K562 (cell line): ENCODE results near the gene CHN2. TPM values are rescaled to one million over a fixed set of nuclear protein-coding genes. Genes with fewer than 3 reads are reported as not detected.

Experiments
- ATAC-seq: fragments of 200-7000 bp; cut with Tn5 transposase; 3 replicates; pipeline ENCODE4 v1.9.1; 2020; ENCODE audit warnings: moderate library complexity
- BruUV-seq: library from RNA; stranded (reverse); fragments of 400-500 nt; replicated peaks from 2 replicates; lab custom pipeline; 2021; lab: Mats Ljungman, UMichigan
- CTCF ChIA-PET: fragments of 300-600 bp; formaldehyde crosslinking; extraction: SDS; loops from one replicate; lab custom pipeline; 2021; ENCODE audit warnings: low intra/inter-chr PET ratio; lab: Yijun Ruan, JAX
- POLR2A ChIA-PET: fragments of 300-600, 350-650 bp; sonication (Branson Sonifier 250); formaldehyde crosslinking; extraction: SDS; loops from one replicate; lab custom pipeline; 2021; ENCODE audit warnings: antibody characterized with exemption, inconsistent platforms; lab: Yijun Ruan, JAX
- DNase-seq, 4 experiments: peaks; one replicate each; pipeline versions ENCODE4 v3.0.0 to v3.0.0-alpha.2; 2011 to 2018; ENCODE audit warnings: low spot score in 3 of 4, mixed read lengths in 3 of 4; ENCODE audit errors: extremely low read depth in 1 of 4
- FAIRE-seq: peaks from 2 replicates; lab custom pipeline; 2011; peaks lifted over from hg19 to GRCh38; lab: Jason Lieb, UNC
- H2AFZ ChIP-seq: 2 replicates; pipeline ENCODE4 v1.6.0; 2011; ENCODE audit warnings: low read depth, low read length, control low read depth, inconsistent platforms
- H3K27ac ChIP-seq: fragments of 200-600 bp; 3 replicates; pipeline ENCODE4 v1.8.0; 2011; ENCODE audit warnings: low read depth, mild to moderate bottlenecking, control low read depth, inconsistent platforms, low read length, moderate library complexity, mixed read lengths; ENCODE audit errors: extremely low read depth
- H3K27me3 ChIP-seq, 2 experiments: fragments of 300-600 bp in 1 of 2; 2 replicates in 1 of 2; 3 replicates in 1 of 2; pipeline versions ENCODE4 v1.6.0 to v1.8.0; 2011; ENCODE audit warnings: inconsistent platforms in 2 of 2, low read length in 2 of 2, mild to moderate bottlenecking in 1 of 2, mixed read lengths in 1 of 2, moderate library complexity in 1 of 2; ENCODE audit not compliant: control insufficient read depth in 2 of 2, insufficient read depth in 2 of 2
- H3K36me3 ChIP-seq: fragments of 300-600 bp; 3 replicates; pipeline ENCODE4 v1.8.0; 2011; ENCODE audit warnings: mild to moderate bottlenecking, low read length, inconsistent platforms; ENCODE audit not compliant: control insufficient read depth, insufficient read depth
- H3K4me1 ChIP-seq, 2 experiments: fragments of 200-600 bp in 1 of 2; replicated peaks in 1 of 2; 2 replicates in 1 of 2; 3 replicates in 1 of 2; pipeline versions ENCODE4 v1.5.1 to v1.8.0; 2011; ENCODE audit warnings: inconsistent platforms in 2 of 2, low read length in 2 of 2, mild to moderate bottlenecking in 1 of 2, mixed read lengths in 1 of 2, moderate library complexity in 1 of 2; ENCODE audit not compliant: control insufficient read depth in 2 of 2, insufficient read depth in 2 of 2
- H3K4me2 ChIP-seq: 2 replicates; pipeline ENCODE4 v1.6.1; 2011; ENCODE audit warnings: low read length, control low read depth, inconsistent platforms, mixed read lengths; ENCODE audit not compliant: insufficient read depth
- H3K4me3 ChIP-seq: fragments of 200-600 bp; sonication (generic), shearing (Covaris generic); 2 replicates; pipeline ENCODE4 v1.5.1; 2016; ENCODE audit warnings: control low read depth, inconsistent platforms
- H3K79me2 ChIP-seq: fragments of 200-600 bp; 3 replicates; pipeline ENCODE4 v1.8.0; 2011; ENCODE audit warnings: low read length, inconsistent platforms; ENCODE audit not compliant: control insufficient read depth, insufficient read depth
- H3K9ac ChIP-seq, 2 experiments: 2 replicates each; pipeline versions ENCODE4 v1.6.0 to v1.6.1; 2011; ENCODE audit warnings: low read depth in 2 of 2, low read length in 2 of 2, control low read depth in 1 of 2, inconsistent platforms in 1 of 2, mild to moderate bottlenecking in 1 of 2, mixed read lengths in 1 of 2; ENCODE audit not compliant: insufficient read depth in 1 of 2
- H3K9me1 ChIP-seq: one replicate; pipeline ENCODE4 v1.6.0; 2011; ENCODE audit warnings: inconsistent platforms, mild to moderate bottlenecking, low read length, moderate library complexity; ENCODE audit not compliant: control insufficient read depth, insufficient read depth
- H3K9me3 ChIP-seq: replicated peaks from 2 replicates; pipeline ENCODE4 v1.5.1; 2011; ENCODE audit warnings: low read depth, low read length, inconsistent platforms; ENCODE audit not compliant: control insufficient read depth, insufficient read depth
- H4K20me1 ChIP-seq: replicated peaks from 2 replicates; pipeline ENCODE4 v1.6.1; 2011; ENCODE audit warnings: low read length, inconsistent platforms, mixed read lengths; ENCODE audit not compliant: control insufficient read depth, insufficient read depth
- BHLHE40 ChIP-seq: IDR thresholded peaks from 2 replicates; pipeline ENCODE4 v1.6.1; 2011; ENCODE audit warnings: low read length, improper control_type of control experiment
- CHAMP1 ChIP-seq: fragments of 450-650 bp; IDR thresholded peaks from 2 replicates; pipeline ENCODE4 v1.6.1; 2016; ENCODE audit warnings: mild to moderate bottlenecking
- CHD1 ChIP-seq: fragments of 200-600 bp; sonication (generic); IDR thresholded peaks from one replicate; pipeline ENCODE4 v1.6.1; 2012; ENCODE audit warnings: mild to moderate bottlenecking, moderate library complexity, low read length, inconsistent platforms
- ETS1 ChIP-seq: conservative IDR thresholded peaks from 2 replicates; pipeline ENCODE4 v1.6.1; 2011; ENCODE audit warnings: low read depth, mild to moderate bottlenecking, low read length; ENCODE audit not compliant: control insufficient read depth
- HDAC8 ChIP-seq: fragments of 450-650 bp; IDR thresholded peaks from 2 replicates; pipeline ENCODE4 v1.6.1; 2016; ENCODE audit warnings: mild to moderate bottlenecking, missing genetic modification characterization, moderate library complexity, missing compliant biosample characterization
- HINFP ChIP-seq: fragments of 450-650 bp; conservative IDR thresholded peaks from 2 replicates; pipeline ENCODE4 v1.6.1; 2016; ENCODE audit warnings: missing genetic modification characterization, low read depth, mild to moderate bottlenecking, control low read depth, missing compliant biosample characterization
- IFI16 ChIP-seq: fragments of 250-450 bp; sonication (Bioruptor Pico); IDR thresholded peaks from 2 replicates; pipeline ENCODE4 v2.1.2; 2022; ENCODE audit warnings: mild to moderate bottlenecking, inconsistent platforms
- KLF1 ChIP-seq: fragments of 450-650 bp; IDR thresholded peaks from 2 replicates; pipeline ENCODE4 v1.6.1; 2016; ENCODE audit warnings: missing genetic modification characterization, missing compliant biosample characterization
- MAFF ChIP-seq: IDR thresholded peaks from 2 replicates; pipeline ENCODE4 v1.6.1; 2012; ENCODE audit warnings: low read length, improper control_type of control experiment
- MEF2D ChIP-seq: conservative IDR thresholded peaks from 2 replicates; pipeline ENCODE4 v1.6.1; 2016; ENCODE audit warnings: low read depth, missing genetic modification characterization, missing compliant biosample characterization
- NFYB ChIP-seq: IDR thresholded peaks from 2 replicates; pipeline ENCODE4 v1.6.1; 2011; ENCODE audit warnings: mild to moderate bottlenecking, moderate library complexity; ENCODE audit not compliant: insufficient read length; ENCODE audit errors: extremely low read depth
- PML ChIP-seq: IDR thresholded peaks from 2 replicates; pipeline ENCODE4 v1.6.1; 2012; ENCODE audit warnings: low read length, inconsistent platforms
- PTTG1 ChIP-seq: fragments of 450-650 bp; IDR thresholded peaks from 2 replicates; pipeline ENCODE4 v1.6.1; 2016; ENCODE audit warnings: low read depth, mild to moderate bottlenecking, missing genetic modification characterization, missing compliant biosample characterization
- SOX6 ChIP-seq: fragments of 450-650 bp; IDR thresholded peaks from 2 replicates; pipeline ENCODE4 v1.6.1; 2014; ENCODE audit warnings: mild to moderate bottlenecking
- SREBF2 ChIP-seq: sonication (generic); formaldehyde crosslinking; IDR thresholded peaks from 2 replicates; pipeline ENCODE4 v1.4.0; 2020; ENCODE audit warnings: mild to moderate bottlenecking, missing genetic modification reagents
- TEAD4 ChIP-seq, 2 experiments: sonication (generic) in 1 of 2; formaldehyde crosslinking in 1 of 2; IDR thresholded peaks; 2 replicates each; pipeline versions ENCODE4 v1.6.1 to v1.8.0; 2012 to 2022; ENCODE audit warnings: borderline replicate concordance in 1 of 2, inconsistent platforms in 1 of 2, low read length in 1 of 2, mild to moderate bottlenecking in 1 of 2, missing genetic modification reagents in 1 of 2
- THAP7 ChIP-seq: fragments of 250-450 bp; sonication (Bioruptor Pico); IDR thresholded peaks from 2 replicates; pipeline ENCODE4 v1.5.0; 2021
- ZFP1 ChIP-seq: fragments of 450-650 bp; formaldehyde crosslinking; IDR thresholded peaks from 2 replicates; pipeline ENCODE4 v1.4.0; 2020; ENCODE audit warnings: mild to moderate bottlenecking, mixed read lengths
- ZNF232 ChIP-seq: sonication (generic); formaldehyde crosslinking; IDR thresholded peaks from 2 replicates; pipeline ENCODE4 v1.8.0; 2022; ENCODE audit warnings: mild to moderate bottlenecking, missing genetic modification reagents
- WGBS: fragments of 100-300 bp; shearing (Covaris generic); methylation state at CpG from one replicate; pipeline ENCODE4 v1.1.6; 2016; ENCODE audit warnings: low coverage, mixed read lengths; ENCODE audit not compliant: insufficient coverage; ENCODE audit errors: missing lambda C conversion rate; 5-methylcytosine and 5-hydroxymethylcytosine counted together
- in situ Hi-C: fragments of 300-500 bp; cut with MboI; formaldehyde crosslinking; loops from 4 replicates; pipeline ENCODE4 v1.15.0; 2018; ENCODE audit warnings: inconsistent platforms, mixed read lengths
- intact Hi-C: fragments of 100-400 bp; cut with micrococcal nuclease; formaldehyde crosslinking; loops from 2 replicates; pipeline ENCODE4 v1.14.2; 2022
- polyA plus RNA-seq, 8 experiments: library from polyadenylated mRNA; depleted of rRNA in 4 of 8; stranded (reverse) in 5 of 8; unstranded in 3 of 8; fragments of >200 nt; fragmentation: Nextera tagmentation in 2 of 8; fragmentation: Illumina TruSeq in 1 of 8; extraction: Ambion mirVana in 2 of 8; extraction: Trizol in 1 of 8; gene quantifications; 2 replicates each; pipeline versions ENCODE4 v1.2.1 to v1.2.3, GENCODE V29; 2011 to 2014; ENCODE audit warnings: inconsistent platforms in 1 of 8, missing spikeins in 1 of 8
- total RNA-seq, 7 experiments: library from RNA; depleted of rRNA in 6 of 7; stranded (reverse); fragments of >200 nt in 6 of 7; fragmentation: Illumina TruSeq in 2 of 7; extraction: Trizol in 2 of 7; gene quantifications; 2 replicates each; pipeline versions ENCODE4 v1.2.1 to v1.2.3, GENCODE V29; 2011 to 2021; ENCODE audit warnings: low replicate concordance in 1 of 7

Gene CHN2
- total and polyA plus RNA-seq, 9 of the 15 experiments (the other 6 are each of a cell fraction or from before 2014, with no cell fraction given): 0.12 to 2.1 (median 0.31) TPM; not detected in 1

- no peaks in the 10 kb centered on the region; the same call in 1 of the 2 replicates for H4K20me1 ChIP-seq
- H3K4me3 ChIP-seq: no peak overlapping the region
- H3K27ac ChIP-seq: no peak overlapping the region
- no TSS peak for BruUV-seq
- ATAC-seq (no peak), FAIRE-seq (no peak), DNase-seq (no peak)
- H3K9me3 ChIP-seq: no peaks in the 10 kb centered on the region
- WGBS: 1% methylated on average over 4 of the region's 4 CpGs
- CTCF ChIA-PET: no interaction called here
- in situ Hi-C loops: no loop called here
- no peaks in the 10 kb centered on the region for H3K4me1 ChIP-seq
- H3K79me2 ChIP-seq: no peaks in the 10 kb centered on the region
- no peaks in the 10 kb centered on the region for H3K9me1 ChIP-seq
- H3K27me3 ChIP-seq: peaks cover 0 to 14% of the 10 kb centered on the region in 2 experiments; a peak in 2 of 5 replicates
- H3K9ac ChIP-seq: no peak overlapping the region
- POLR2A ChIA-PET: interaction anchor here (0.6 kb wide), 1 partner anchor 56 kb away, joined by 3 read pairs; no protein-coding TSS in a partner anchor
- no peaks in the 10 kb centered on the region for H3K36me3 ChIP-seq
- no peak overlapping the region for H3K4me2 ChIP-seq
- no peak overlapping the region for H2AFZ ChIP-seq
- intact Hi-C loops: no loop called here
- no peak for TF ChIP-seq MEF2D (tag)
- TF ChIP-seq CHD1: no peak
- TF ChIP-seq PTTG1 (tag): no peak
- no peak for TF ChIP-seq HINFP (tag)
- TF ChIP-seq ZFP1 (CRISPR knock-in tag): no peak
- no peak for TF ChIP-seq IFI16 (CRISPR knock-in tag)
- no peak for TF ChIP-seq TEAD4 (IDR thresholded peaks at IDR 0.05; ENCODE audit: low read length)
- no peak for TF ChIP-seq TEAD4 (CRISPR knock-in tag; IDR thresholded peaks at IDR 0.05; ENCODE audit: borderline replicate concordance)
- TF ChIP-seq CHAMP1: no peak
- no peak for TF ChIP-seq HDAC8 (tag)
- no peak for TF ChIP-seq KLF1 (tag)
- TF ChIP-seq THAP7: no peak
- no peak for TF ChIP-seq SOX6
- TF ChIP-seq ETS1: no peak
- TF ChIP-seq BHLHE40: no peak
- no peak for TF ChIP-seq PML
- TF ChIP-seq NFYB: no peak
- TF ChIP-seq MAFF: no peak
- TF ChIP-seq SREBF2: no peak
- TF ChIP-seq ZNF232 (CRISPR knock-in tag): no peak
These were observed 80.9 kb downstream of the CHN2 start for GRCh38 chr7:29275493-29275892.
